ENCODE results near the gene TJP1. TPM values are rescaled to one million over a fixed set of nuclear protein-coding genes. Genes with fewer than 3 reads are reported as not detected.

Gene TJP1
- total RNA-seq, 1 experiment from 2014 or later, result 129 TPM

GRCh38 chr15:29747837-29748417, 74.3 kb downstream of the TJP1 start:
- H3K9me3 Mint-ChIP-seq, result no peaks in the 10 kb centered on the region
- POLR2A ChIA-PET, result interaction anchor here (0.6 kb wide), 1 partner anchor 30 kb away, joined by 4 read pairs; no protein-coding TSS in a partner anchor
- peaks cover 8% of the 10 kb centered on the region; the same call in 1 of the 2 replicates for H3K36me3 Mint-ChIP-seq
- peaks cover 3% of the 10 kb centered on the region for H3K4me1 Mint-ChIP-seq
- no peaks in the 10 kb centered on the region for H3K27me3 Mint-ChIP-seq (ENCODE audit: low read depth)
- CTCF ChIA-PET, result interaction anchor here (0.7 to 2.8 kb wide), 3 partner anchors 75 to 178 kb away, joined by 3 to 26 read pairs (median 3); no protein-coding TSS in a partner anchor
- H3K4me3 Mint-ChIP-seq, result no peak overlapping the region
- DNase-seq (ENCODE audit: low spot score) (no peak), ATAC-seq (no peak)
- TF ChIP-seq ZNF532 (CRISPR knock-in tag; IDR thresholded peaks at IDR 0.05; ENCODE audit: borderline replicate concordance) (no peak), IRF2 (CRISPR knock-in tag; IDR thresholded peaks at IDR 0.05; ENCODE audit: borderline replicate concordance, low read depth) (no peak), HMGXB4 (CRISPR knock-in tag; IDR thresholded peaks at IDR 0.05) (no peak), ZNF138 (CRISPR knock-in tag; conservative IDR thresholded peaks at IDR 0.05) (no peak), ZNF512 (CRISPR knock-in tag; IDR thresholded peaks at IDR 0.05; ENCODE audit: borderline replicate concordance) (no peak), FOXK1 (CRISPR knock-in tag; IDR thresholded peaks at IDR 0.05) (no peak), FOXP1 (CRISPR knock-in tag; IDR thresholded peaks at IDR 0.05; ENCODE audit: borderline replicate concordance) (no peak), FOXJ3 (CRISPR knock-in tag; IDR thresholded peaks at IDR 0.05; ENCODE audit: borderline replicate concordance) (no peak), GABPB1 (CRISPR knock-in tag; IDR thresholded peaks at IDR 0.05) (no peak), SMAD4 (CRISPR knock-in tag; IDR thresholded peaks at IDR 0.05) (no peak), SP1 (CRISPR knock-in tag; conservative IDR thresholded peaks at IDR 0.05) (no peak), CDX4 (CRISPR knock-in tag; IDR thresholded peaks at IDR 0.05; ENCODE audit: borderline replicate concordance) (no peak), ELF4 (CRISPR knock-in tag; IDR thresholded peaks at IDR 0.05; ENCODE audit: low read depth) (no peak), ATF3 (CRISPR knock-in tag; conservative IDR thresholded peaks at IDR 0.05) (no peak), E2F5 (CRISPR knock-in tag; IDR thresholded peaks at IDR 0.05) (no peak)
- no peak overlapping the region for H3K27ac Mint-ChIP-seq
